ENCODE measurements around the gene C9orf40. TPM values are rescaled to one million over a fixed set of nuclear protein-coding genes. Genes with fewer than 3 reads are reported as not detected.

Gene C9orf40
- polyA plus RNA-seq, 3 donors, result 0.44 to 1.1 (median 0.47) TPM

- peaks cover 0 to 1% (median 0%) of the 10 kb centered on the region in 3 donors for H3K27me3 Mint-ChIP-seq (ENCODE audit: low read depth in 3 of 3)
- Histone ChIP-seq H3K27ac (ENCODE audit: low read depth in 1 of 2, low read length in 2 of 2) (no peak overlapping the region), H3K79me2 (ENCODE audit: insufficient read depth, low read length) (no peaks in the 10 kb centered on the region), H3K9ac (ENCODE audit: insufficient read depth, low read length, poor library complexity, severe bottlenecking) (no peak overlapping the region), H4K20me1 (ENCODE audit: insufficient read depth, low read length) (no peaks in the 10 kb centered on the region), H3K4me3 (replicated peaks in 1 of 3; ENCODE audit: low read depth in 2 of 3, low read length in 3 of 3) (no peak overlapping the region), H3K9me3 (replicated peaks in 1 of 2; ENCODE audit: control insufficient read depth in 1 of 2, insufficient read depth in 1 of 2, low read length in 2 of 2) (no peaks in the 10 kb centered on the region), H3K36me3 (replicated peaks in 1 of 2; ENCODE audit: control insufficient read depth in 1 of 2, insufficient read depth in 2 of 2, low read length in 2 of 2) (peaks cover 0 to 13% of the 10 kb centered on the region in 2 donors), H3K27me3 (ENCODE audit: control insufficient read depth in 2 of 2, insufficient read depth in 2 of 2, low read length in 2 of 2) (no peaks in the 10 kb centered on the region), H3K4me2 (replicated peaks; ENCODE audit: extremely low read depth, low read length, poor library complexity, severe bottlenecking) (no peak overlapping the region), H3K4me1 (ENCODE audit: control insufficient read depth in 1 of 2, insufficient read depth in 2 of 2, low read length in 2 of 2) (no peaks in the 10 kb centered on the region), H2AFZ (ENCODE audit: insufficient read depth, low read depth, low read length, poor library complexity, severe bottlenecking) (no peak overlapping the region)
- no peaks in the 10 kb centered on the region for H3K4me1 Mint-ChIP-seq
- no peak for DNase-seq
- intact Hi-C loops (cut with micrococcal nuclease), result no loop called here
- H3K36me3 Mint-ChIP-seq, result peaks cover 14 to 30% of the 10 kb centered on the region in 2 donors
- TF ChIP-seq CTCF (IDR thresholded peaks at IDR 0.05), result no peak
- H3K9me3 Mint-ChIP-seq, result no peaks in the 10 kb centered on the region
- 100% methylated on average over 2 of the region's 2 CpGs for WGBS (ENCODE audit: insufficient coverage)
- H3K27ac Mint-ChIP-seq, result no peak overlapping the region
- no peak overlapping the region for H3K4me3 Mint-ChIP-seq
Measured at GRCh38 chr9:75000835-75001234, 48.1 kb upstream of the C9orf40 start.

GRCh38 chr9:74985041-74985440 lies 32.3 kb upstream of the C9orf40 start:
- no peak for TF ChIP-seq CTCF (IDR thresholded peaks at IDR 0.05)
- no peaks in the 10 kb centered on the region for H3K27me3 ChIP-seq (ENCODE audit: control insufficient read depth in 2 of 2, insufficient read depth in 2 of 2, low read length in 2 of 2)
- H2AFZ ChIP-seq (ENCODE audit: insufficient read depth, low read depth, low read length, poor library complexity, severe bottlenecking), result no peak overlapping the region
- H4K20me1 ChIP-seq (ENCODE audit: insufficient read depth, low read length), result no peaks in the 10 kb centered on the region
- intact Hi-C loops (cut with micrococcal nuclease), result no loop called here
- H3K4me2 ChIP-seq (replicated peaks; ENCODE audit: extremely low read depth, low read length, poor library complexity, severe bottlenecking), result no peak overlapping the region
- no peak overlapping the region for H3K9ac ChIP-seq (ENCODE audit: insufficient read depth, low read length, poor library complexity, severe bottlenecking)
- no peaks in the 10 kb centered on the region for H3K9me3 ChIP-seq (replicated peaks in 1 of 2; ENCODE audit: control insufficient read depth in 1 of 2, insufficient read depth in 1 of 2, low read length in 2 of 2)
- no peaks in the 10 kb centered on the region for H3K79me2 ChIP-seq (ENCODE audit: insufficient read depth, low read length)
- Mint-ChIP-seq H3K27me3 (ENCODE audit: low read depth in 3 of 3) (no peaks in the 10 kb centered on the region), H3K4me3 (no peak overlapping the region), H3K27ac (no peak overlapping the region), H3K9me3 (no peaks in the 10 kb centered on the region), H3K4me1 (no peaks in the 10 kb centered on the region), H3K36me3 (peaks cover 21 to 27% of the 10 kb centered on the region in 2 donors)
- no peaks in the 10 kb centered on the region for H3K4me1 ChIP-seq (ENCODE audit: control insufficient read depth in 1 of 2, insufficient read depth in 2 of 2, low read length in 2 of 2)
- no peak overlapping the region for H3K4me3 ChIP-seq (replicated peaks in 1 of 3; ENCODE audit: low read depth in 2 of 3, low read length in 3 of 3)
- DNase-seq, result no peak
- no peak overlapping the region for H3K27ac ChIP-seq (ENCODE audit: low read depth in 1 of 2, low read length in 2 of 2)
- H3K36me3 ChIP-seq (replicated peaks in 1 of 2; ENCODE audit: control insufficient read depth in 1 of 2, insufficient read depth in 2 of 2, low read length in 2 of 2), result peaks cover 0 to 8% of the 10 kb centered on the region in 2 donors
